GM21619 (cell line): Measurements from ENCODE around the gene TRAPPC10.

Experiments
- ATAC-seq: cut with Tn5 transposase; IDR thresholded peaks from one replicate; pipeline ENCODE4 v1.9.1; 2021; ENCODE audit not compliant: unreplicated experiment

Gene TRAPPC10, protein sequence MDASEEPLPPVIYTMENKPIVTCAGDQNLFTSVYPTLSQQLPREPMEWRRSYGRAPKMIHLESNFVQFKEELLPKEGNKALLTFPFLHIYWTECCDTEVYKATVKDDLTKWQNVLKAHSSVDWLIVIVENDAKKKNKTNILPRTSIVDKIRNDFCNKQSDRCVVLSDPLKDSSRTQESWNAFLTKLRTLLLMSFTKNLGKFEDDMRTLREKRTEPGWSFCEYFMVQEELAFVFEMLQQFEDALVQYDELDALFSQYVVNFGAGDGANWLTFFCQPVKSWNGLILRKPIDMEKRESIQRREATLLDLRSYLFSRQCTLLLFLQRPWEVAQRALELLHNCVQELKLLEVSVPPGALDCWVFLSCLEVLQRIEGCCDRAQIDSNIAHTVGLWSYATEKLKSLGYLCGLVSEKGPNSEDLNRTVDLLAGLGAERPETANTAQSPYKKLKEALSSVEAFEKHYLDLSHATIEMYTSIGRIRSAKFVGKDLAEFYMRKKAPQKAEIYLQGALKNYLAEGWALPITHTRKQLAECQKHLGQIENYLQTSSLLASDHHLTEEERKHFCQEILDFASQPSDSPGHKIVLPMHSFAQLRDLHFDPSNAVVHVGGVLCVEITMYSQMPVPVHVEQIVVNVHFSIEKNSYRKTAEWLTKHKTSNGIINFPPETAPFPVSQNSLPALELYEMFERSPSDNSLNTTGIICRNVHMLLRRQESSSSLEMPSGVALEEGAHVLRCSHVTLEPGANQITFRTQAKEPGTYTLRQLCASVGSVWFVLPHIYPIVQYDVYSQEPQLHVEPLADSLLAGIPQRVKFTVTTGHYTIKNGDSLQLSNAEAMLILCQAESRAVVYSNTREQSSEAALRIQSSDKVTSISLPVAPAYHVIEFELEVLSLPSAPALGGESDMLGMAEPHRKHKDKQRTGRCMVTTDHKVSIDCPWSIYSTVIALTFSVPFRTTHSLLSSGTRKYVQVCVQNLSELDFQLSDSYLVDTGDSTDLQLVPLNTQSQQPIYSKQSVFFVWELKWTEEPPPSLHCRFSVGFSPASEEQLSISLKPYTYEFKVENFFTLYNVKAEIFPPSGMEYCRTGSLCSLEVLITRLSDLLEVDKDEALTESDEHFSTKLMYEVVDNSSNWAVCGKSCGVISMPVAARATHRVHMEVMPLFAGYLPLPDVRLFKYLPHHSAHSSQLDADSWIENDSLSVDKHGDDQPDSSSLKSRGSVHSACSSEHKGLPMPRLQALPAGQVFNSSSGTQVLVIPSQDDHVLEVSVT

DNA sequence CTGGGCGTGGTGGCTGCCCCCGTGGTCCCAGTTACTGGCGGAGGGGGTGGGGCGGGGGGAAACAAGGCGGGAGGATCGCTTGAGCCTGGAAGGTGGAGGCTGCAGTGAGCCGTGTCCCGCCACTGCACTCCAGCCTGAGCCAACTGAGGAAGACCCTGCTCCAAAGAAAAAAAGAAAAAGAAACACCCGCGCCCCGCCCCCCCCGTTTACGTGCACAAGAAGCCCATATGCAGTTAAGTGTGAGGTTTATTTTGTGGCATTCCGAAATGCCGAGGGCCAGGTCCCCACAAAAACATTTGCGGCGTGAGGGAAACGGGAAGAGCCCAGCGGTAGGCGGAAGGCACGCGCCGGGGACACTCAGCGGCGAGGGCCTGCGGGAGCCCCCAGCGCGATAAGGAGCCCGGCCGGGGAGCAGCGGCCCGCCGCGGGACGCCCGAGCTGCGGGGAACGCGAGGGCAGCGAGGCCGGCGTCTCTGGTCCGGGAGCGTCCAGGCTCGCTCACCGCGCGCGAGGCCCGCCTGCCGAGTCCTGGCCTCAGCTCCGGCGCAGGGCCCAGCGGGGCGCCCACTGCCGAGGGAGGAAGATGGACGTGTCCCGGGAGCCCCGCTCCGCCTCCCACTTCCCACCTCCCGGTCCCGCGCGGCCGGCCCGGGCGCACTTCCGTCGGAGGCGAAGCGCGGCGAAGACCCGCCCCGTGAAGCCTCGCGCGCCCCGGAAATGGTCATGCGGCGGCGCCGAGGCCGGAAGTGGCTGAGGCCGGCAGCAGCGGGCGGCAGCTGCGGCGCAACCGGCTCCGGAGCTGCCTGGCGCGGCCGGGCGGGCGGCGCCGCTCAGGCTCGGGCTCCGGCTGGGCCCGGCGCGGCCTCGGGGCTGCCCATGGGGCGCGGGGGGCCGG lies at the start of gene TRAPPC10:
TRAPPC10 (plus strand) TSS at position 731 of the 895 bp plus-strand sequence. CDS start 185 bp downstream, outside the sequence.
- ATAC-seq, result peak; percentile 51

DNA sequence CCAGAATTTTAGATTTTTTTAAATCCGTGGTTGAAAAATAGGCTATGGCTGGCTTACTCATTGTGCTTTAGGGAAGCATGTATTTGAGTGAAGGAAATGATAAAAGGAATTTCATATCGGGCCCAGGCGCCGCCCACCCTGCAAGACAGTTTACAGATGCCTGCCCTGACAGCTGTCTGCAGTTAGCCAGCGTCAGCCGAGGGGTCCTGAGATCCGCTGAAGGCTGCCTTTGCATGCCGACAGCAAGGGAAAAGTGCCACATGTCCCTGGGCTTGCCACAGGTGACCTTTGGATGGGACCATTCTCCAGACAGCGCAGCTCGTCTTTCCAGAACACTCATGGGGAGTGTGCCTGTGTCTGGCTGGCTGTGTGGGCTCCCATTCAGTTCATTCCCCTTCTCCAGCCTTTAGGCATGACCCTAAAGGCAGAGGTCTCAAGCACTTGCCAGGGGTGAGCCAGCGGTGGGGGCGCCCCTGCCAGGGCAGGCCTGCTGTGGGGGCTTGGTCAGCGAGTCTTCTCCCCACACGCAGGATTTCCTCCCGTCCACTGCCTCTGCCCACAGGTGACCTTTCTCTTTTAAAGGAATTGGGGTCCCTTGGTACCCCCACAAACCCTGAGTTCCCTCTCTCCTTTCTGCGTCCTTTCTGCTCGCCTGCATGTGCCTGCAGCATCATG lies 46.1 kb upstream of the TRAPPC10 start:
- ATAC-seq, result no peak

DNA sequence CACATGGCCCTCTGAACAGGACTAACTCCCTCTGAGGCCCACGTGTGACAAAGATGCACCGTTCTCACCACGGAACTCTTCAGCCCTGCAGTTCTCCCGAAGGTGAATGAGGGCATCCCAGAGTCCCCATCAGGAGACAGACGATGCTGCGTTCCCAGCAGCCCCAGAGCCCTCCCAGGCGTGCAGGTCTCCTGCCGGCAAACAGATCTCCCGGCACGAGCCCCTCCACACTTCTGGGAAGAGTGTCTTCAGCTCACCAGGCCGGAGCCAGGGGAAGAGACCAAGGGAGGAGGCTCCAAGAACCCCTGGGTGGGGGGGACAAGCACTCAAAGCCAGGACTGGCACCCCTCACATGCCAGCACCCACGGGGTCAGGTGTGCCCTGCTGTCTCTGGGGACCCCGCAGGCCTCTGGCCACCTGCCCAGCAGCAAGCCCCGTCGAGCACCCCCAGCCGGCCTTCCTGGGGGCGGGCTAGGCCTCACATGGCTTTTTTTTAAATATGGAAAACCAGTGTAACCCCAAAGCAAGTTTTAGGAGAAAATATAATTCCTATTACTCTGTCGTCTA lies 45.1 kb upstream of the TRAPPC10 start:
- no peak for ATAC-seq

DNA sequence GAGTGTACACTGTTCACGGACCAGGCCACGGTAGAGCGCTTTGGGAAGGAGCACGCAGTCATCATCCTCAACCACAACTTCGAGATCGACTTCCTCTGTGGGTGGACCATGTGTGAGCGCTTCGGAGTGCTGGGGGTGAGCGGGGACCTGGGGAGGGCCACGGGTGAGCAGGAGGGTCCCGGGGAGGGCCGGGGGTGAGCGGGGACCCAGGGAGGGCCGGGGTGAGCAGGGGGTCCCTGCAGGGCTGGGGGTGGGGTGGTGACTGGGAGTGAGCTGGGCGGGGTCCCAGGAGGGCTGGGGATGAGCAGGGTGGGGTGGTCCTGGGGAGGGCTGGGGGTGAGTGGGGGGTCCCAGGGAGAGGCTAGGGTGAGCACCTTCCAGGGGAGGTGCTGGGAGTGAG lies 44.1 kb upstream of the TRAPPC10 start:
- no peak for ATAC-seq

DNA sequence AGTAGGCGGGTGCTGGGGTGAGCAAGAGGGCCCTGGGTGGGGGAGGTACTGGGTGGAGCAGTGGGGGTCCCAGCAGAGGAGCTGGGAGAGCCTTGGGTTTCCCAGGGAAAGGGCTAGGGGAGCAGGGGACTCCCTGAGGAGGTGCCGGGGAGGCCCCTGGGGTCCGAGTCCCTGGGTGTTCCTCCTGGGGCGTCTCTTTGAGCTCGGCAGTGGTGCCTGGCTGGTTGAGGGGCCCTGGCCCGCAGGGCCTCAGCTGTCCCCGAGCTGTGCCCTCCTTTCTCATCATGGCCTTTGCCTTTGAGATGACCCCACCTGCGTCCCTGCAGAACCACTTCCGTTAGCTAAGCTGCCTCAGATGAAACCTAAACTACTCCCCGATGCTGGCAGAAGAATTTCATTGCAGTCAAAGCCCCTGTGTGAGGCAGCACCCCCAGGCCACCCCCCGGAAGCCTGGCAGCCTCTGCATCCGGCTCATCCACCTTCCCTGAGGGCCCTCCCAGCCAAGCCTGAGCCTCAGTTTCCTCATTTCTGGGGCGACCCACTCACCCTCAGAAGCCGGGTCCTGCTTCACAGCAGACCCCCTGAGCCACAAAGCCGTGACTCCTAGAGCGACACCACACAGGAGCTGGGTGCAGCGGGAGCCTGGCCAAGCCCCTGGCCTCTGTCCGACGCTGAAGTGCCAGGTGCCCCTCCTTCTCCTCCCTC lies 43.5 kb upstream of the TRAPPC10 start:
- no peak for ATAC-seq

DNA sequence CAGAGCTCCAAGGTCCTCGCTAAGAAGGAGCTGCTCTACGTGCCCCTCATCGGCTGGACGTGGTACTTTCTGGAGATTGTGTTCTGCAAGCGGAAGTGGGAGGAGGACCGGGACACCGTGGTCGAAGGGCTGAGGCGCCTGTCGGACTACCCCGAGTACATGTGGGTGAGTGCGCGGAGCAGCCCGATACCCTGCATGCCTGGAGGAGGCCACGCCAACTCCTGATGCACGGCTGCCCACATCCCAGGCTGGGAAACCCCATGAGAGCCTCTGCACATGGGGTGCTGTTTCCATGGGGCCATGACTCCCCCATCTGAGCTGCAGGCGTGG lies 43.0 kb upstream of the TRAPPC10 start:
- ATAC-seq, result no peak

DNA sequence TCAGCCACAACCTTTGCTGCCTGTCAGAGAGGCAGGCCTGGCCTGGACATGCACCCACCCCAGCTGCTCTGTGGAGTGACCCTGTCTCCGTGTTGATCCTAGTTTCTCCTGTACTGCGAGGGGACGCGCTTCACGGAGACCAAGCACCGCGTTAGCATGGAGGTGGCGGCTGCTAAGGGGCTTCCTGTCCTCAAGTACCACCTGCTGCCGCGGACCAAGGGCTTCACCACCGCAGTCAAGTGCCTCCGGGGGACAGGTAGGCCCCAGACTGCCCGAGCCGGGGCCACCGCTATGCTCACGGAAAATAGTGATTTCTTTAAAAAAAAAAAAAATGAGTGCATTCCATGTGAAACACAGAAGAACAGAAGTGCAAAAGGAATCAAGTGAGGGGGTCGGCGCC lies 41.6 kb upstream of the TRAPPC10 start:
- no peak for ATAC-seq

DNA sequence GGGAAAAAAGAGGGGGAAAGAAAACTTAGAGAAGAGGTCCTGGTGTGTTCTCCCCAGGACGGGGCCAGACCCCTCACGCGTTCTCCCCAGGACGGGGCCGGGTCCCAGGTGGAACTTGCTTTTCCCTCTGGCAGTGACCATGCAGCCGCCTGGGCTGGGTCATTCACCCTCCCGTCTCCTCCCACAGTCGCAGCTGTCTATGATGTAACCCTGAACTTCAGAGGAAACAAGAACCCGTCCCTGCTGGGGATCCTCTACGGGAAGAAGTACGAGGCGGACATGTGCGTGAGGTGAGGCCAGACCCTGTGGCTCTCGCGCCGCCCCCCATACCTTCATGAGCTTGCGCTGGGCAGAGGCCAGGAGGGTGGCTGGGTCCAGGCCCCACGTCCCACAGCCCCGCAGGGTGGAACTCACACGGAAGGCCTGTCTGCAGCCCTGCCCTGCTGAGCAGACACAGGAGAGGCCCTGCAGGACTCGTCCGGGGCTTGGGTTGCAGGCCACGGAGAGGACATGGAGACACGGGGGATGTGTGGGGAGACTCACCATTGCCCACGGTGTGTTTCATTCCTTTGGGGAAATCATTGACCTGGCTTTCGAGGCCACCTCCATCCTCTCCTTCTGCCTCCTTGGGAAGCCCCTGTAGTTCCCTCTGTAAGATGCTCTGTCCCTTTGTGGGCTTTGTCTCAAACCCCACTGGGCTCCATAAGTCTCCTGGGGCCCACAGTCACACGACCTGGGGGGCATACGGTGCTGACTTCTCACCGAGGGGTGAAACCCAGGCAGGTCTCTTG lies 40.7 kb upstream of the TRAPPC10 start:
- no peak for ATAC-seq

DNA sequence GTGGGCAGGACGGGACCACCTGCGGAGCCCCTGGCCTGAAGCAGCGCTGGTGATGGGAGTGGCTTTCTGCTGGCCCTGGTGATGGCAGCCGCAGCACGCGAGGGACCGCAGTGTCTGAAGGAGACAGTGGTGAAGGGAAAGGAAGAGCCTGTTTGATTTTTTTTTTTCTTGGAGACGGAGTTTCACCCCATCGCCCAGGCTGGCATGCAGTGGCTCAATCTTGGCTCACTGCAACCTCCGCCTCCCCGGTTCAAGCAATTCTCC lies 40.2 kb upstream of the TRAPPC10 start:
- no peak for ATAC-seq

DNA sequence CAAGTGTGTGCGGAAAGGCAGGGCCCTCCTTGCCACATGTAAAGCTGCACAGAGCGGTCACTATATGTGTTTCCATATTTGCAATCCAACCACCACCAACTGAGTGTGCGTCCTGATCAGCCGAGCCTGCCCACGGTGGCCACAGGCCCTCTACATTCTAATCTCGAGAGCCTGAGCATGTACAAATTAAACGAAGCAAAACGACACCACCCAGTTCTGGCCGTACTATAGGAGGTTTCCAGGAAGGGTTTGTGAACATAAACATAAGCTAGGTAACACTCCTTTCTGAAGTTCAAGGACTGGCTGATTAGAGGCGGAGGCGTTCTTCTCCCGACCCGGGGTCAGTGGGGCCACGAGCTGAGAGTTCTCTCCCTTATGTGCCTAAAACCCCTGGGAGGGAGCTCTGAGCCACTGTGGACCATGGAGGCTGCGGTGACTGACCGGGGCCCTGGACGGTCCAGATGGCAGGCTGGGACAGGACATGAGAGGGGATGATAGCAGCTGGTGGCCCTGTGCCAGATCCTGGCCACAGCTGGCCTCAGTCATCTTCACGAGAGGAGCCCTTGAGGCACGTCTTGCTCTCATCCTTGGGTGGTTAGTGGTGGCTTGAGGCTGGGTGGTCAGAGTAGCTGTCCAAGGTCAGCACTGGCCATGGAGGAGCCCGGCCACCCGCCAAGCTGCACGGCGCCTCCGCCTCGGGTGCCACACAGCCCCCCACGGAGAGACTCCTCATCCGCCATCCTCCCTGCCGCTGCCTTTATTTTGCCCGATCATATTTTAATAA lies 39.1 kb upstream of the TRAPPC10 start:
- no peak for ATAC-seq

DNA sequence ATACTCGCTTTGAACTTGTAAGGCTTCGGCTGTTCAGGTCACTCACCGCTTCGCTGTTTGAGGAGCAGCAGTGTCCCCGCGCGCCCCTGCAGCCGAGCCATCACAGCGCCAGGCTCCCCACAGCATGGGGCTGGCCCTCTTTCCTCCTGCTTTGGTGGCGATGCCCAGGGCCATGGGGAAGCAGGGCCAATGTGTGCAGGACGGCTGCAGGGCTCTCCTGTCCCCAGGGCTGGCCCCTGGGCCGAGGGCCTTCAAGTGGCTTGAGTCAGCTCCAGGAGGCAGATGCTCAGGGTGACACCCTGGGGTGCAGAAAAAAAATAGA lies 38.5 kb upstream of the TRAPPC10 start:
- no peak for ATAC-seq

DNA sequence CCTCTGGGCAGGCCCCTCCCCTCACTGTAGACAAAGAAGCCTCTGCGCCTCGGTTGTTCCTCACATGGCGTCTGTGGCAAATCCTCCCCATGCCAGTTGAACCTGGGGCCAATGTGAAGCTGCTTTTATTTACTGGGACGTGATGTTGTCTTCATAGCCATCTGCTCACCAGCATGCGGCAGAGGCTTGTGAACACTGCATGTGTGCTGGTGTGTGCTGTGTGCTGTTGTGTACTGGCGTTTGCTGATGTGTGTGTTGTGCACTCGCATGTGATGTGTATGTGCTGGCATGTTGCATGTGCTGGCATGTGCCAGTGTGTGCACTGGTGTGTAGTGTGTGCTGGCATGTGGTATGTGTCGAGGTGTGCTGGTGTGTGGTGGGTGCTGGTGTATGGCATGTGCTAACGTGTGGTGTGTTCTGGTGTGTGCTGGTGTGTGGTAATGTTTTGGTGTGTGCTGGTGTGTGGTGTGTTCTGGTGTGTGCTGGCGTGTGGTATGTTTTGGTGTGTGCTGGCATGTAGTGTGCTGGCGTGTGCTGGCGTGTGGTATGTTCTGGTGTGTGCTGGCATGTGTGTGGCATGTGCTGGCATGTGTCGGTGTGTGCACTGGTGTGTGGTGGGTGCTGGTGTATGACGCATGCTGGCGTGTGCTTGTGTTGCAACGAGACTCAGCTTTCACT lies 37.2 kb upstream of the TRAPPC10 start:
- ATAC-seq, result no peak

DNA sequence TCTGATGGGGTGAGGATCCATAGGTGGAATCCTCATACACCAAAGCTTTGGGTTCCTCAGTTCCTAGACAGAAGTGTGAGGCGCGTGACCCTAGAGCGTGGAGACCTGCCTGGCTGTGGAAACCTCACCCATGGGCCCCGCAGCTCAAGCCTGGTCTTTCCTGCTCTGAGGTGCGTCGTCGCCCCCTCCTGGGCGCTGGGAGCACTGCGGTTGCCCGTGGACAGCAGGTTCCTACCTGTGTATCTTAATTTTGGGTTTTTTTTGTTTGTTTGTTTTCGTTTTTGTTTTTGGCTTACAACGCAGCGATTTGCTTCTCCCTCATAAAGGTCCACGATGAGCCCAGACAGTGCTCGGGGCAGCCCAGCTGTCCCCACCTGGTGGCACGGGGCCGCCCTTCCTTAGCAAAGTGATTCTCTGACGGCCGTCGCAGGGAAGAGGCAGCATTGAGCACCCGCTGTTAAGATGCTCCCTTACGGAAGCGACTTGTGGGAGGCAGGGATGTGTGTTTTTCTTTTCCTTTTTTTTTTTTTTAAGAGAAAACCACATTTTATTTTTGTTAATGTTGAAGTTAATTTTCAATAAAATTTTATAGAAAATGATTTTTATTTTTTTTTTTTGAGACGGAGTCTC lies 36.5 kb upstream of the TRAPPC10 start:
- no peak for ATAC-seq

DNA sequence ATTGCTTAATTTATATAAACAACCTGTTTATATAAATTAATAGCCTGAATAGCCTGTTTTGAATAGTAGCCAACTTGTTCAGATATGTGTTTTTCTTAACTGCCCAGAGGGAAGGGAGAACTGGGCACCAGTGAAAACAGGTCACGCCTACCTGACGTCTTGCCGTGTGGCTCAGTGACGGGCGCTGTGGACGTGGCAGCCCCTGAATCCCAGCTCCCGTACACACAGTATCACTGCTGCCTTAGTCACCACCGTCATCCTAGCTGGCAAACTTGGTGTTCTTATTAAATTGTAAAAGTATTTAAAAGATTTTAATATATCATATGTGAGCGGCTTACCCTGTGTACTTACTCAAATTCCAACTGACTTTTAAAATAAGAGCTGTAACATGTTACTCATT lies 35.4 kb upstream of the TRAPPC10 start:
- ATAC-seq, result no peak

DNA sequence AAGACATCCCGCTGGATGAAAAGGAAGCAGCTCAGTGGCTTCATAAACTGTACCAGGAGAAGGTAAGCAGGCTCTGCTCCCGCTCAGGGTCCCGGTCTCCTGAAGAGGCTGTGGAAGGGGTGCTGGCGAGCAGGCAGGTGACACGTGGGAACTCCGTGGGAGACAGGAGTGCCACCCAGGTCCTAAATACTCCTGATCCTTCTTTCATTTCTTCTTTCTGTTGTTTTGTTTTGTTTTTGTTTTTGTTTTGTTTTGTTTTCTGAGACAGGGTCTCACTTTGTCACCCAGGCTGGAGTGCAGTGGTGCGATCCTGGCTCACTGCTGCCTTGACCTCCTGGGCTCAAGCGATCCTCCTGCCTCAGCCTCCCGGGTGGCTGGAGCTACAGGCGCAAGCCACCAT lies 34.0 kb upstream of the TRAPPC10 start:
- no peak for ATAC-seq

DNA sequence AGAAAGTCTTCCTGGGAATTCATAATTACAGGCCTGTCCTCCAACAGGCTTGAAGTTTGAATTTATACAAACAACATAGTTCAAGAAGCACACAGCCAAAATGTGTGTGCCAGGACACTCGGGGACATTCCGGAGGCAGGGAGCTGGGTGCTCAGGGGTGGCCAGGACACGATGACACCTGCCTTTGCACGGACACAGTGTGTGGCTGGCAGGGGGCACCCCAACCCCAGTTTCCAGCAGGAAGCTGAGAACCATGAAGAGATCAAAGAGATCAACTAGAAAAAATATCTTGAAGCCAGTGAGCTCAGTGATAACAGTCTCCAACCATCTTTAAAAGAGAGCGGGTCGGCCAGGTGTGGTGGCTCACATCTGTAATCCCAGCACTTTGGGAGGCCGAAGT lies 32.5 kb upstream of the TRAPPC10 start:
- ATAC-seq, result no peak
